ENCODE data around the gene COL26A1.

Gene COL26A1

DNA sequence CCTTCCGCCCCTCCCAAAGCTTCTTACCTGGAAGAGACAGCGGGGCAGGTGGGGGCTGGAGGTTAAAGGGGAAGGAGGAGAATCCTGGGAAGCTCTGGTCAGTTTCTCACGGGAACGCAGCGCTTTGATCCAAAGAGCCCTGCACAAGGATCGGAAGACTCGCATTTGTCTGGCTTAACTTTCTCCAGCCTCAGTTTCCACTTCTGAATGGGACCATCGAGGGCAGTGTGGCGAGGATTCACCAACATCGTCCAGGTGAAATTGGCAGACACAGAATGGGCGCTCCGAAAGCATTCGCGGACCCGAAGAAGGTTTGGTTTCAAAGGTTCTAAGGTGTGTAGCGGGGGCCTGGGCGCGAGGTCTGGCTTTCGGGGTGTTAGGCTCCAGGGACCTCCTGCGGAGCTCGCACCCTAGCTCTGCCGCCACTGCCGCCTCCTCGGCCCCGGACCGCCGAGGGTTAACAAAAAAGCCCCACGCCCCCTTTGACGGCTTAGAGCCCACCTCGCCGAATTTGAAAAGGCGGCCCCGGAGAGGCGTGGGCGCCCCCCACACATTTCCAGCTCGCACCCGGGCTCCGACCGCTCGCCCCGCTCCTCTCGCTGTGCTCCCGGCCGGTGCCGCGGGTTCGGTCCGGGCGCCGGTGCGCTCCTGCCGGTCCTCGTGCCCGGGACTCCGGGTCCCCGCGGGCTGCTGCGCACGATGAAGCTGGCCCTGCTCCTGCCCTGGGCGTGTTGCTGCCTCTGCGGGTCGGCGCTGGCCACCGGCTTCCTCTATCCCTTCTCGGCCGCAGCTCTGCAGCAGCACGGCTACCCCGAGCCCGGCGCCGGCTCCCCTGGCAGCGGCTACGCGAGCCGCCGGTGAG, at the start of gene COL26A1:
Gene COL26A1 (plus strand): TSS at position 542 of the 862 bp plus-strand sequence. CDS start 158 bp downstream, at position 700.
- H3K9ac ChIP-seq (ENCODE audit: insufficient read length) = peak within 1 kb of the TSS; percentile 93
- no peak for DNase-seq (ENCODE audit: low read depth, low spot score)
- H3K27ac ChIP-seq = no peak within 1 kb of the TSS
- H3K36me3 ChIP-seq (ENCODE audit: insufficient read depth, low read length) = no peaks in the 10 kb centered on the region
- no peaks in the 10 kb centered on the region for H3K9me3 ChIP-seq (ENCODE audit: low read depth, low read length)
- peak within 1 kb of the TSS; percentile 96 for H3K4me3 ChIP-seq
- TF ChIP-seq EZH2 (IDR thresholded peaks at IDR 0.05) = no peak
- TF ChIP-seq FOXP2 (optimal IDR thresholded peaks at IDR 0.05; ENCODE audit: control extremely low read depth, extremely low read length, insufficient read depth) = no peak
- TF ChIP-seq POLR2AphosphoS5 (IDR thresholded peaks at IDR 0.05; ENCODE audit: borderline replicate concordance, low read depth, low read length) = no peak

DNA sequence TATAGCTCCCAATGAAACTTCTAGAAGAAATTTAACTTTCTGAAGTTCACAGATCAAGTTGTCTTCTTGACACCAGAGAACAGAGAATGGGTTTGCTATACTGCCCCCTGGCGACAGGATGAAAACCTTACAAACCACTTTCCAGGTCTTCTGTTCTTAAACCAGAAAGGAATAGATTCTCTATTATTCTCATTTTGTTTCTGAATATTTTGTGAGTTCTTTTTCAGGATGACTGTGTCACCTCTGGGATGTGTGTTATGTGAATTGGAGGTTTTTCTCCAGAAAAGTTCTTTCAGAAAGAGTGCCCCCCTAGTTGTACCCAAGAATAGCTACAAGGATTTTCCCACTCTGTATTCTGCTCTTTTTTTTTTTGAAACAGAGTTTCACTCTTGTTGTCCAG, 47.3 kb upstream of the COL26A1 start:
- TF ChIP-seq FOXP2 (optimal IDR thresholded peaks at IDR 0.05; ENCODE audit: control extremely low read depth, extremely low read length, insufficient read depth) = no peak
- TF ChIP-seq POLR2AphosphoS5 (IDR thresholded peaks at IDR 0.05; ENCODE audit: borderline replicate concordance, low read depth, low read length) = no peak
- no peak for TF ChIP-seq EZH2 (IDR thresholded peaks at IDR 0.05)
- Histone ChIP-seq H3K36me3 (ENCODE audit: insufficient read depth, low read length) (peaks cover 41% of the 10 kb centered on the region), H3K4me3 (no peak overlapping the region), H3K9ac (ENCODE audit: insufficient read length) (no peak overlapping the region), H3K27ac (no peak overlapping the region), H3K9me3 (ENCODE audit: low read depth, low read length) (peaks cover 2% of the 10 kb centered on the region; the same call in 1 of the 2 replicates)
- no peak for DNase-seq (ENCODE audit: low read depth, low spot score)

DNA sequence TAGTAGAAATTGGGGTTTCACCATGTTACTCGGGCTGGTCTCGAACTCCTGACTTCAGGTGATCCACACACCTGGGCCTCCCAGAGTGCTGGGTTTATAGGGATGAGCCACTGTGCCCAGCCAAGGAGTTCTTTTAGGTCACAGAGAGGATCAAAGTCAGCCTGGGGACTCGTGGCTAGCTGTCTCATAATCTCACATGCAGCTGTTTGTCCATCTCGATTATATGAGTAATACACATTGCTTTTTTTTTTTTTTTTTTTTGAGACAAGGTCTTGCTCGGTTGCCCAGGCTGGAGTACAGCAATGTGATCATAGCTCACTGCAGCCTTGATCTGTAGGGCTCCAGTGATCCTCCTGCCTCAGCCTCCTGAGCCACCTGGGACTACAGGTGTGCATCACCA, 43.3 kb upstream of the COL26A1 start:
- H3K9me3 ChIP-seq (ENCODE audit: low read depth, low read length) = no peaks in the 10 kb centered on the region
- DNase-seq (ENCODE audit: low read depth, low spot score) = no peak
- no peak overlapping the region for H3K9ac ChIP-seq (ENCODE audit: insufficient read length)
- TF ChIP-seq EZH2 (IDR thresholded peaks at IDR 0.05) = no peak
- no peak for TF ChIP-seq POLR2AphosphoS5 (IDR thresholded peaks at IDR 0.05; ENCODE audit: borderline replicate concordance, low read depth, low read length)
- TF ChIP-seq FOXP2 (optimal IDR thresholded peaks at IDR 0.05; ENCODE audit: control extremely low read depth, extremely low read length, insufficient read depth) = no peak
- peaks cover 17% of the 10 kb centered on the region for H3K36me3 ChIP-seq (ENCODE audit: insufficient read depth, low read length)
- no peak overlapping the region for H3K27ac ChIP-seq
- H3K4me3 ChIP-seq = no peak overlapping the region

DNA sequence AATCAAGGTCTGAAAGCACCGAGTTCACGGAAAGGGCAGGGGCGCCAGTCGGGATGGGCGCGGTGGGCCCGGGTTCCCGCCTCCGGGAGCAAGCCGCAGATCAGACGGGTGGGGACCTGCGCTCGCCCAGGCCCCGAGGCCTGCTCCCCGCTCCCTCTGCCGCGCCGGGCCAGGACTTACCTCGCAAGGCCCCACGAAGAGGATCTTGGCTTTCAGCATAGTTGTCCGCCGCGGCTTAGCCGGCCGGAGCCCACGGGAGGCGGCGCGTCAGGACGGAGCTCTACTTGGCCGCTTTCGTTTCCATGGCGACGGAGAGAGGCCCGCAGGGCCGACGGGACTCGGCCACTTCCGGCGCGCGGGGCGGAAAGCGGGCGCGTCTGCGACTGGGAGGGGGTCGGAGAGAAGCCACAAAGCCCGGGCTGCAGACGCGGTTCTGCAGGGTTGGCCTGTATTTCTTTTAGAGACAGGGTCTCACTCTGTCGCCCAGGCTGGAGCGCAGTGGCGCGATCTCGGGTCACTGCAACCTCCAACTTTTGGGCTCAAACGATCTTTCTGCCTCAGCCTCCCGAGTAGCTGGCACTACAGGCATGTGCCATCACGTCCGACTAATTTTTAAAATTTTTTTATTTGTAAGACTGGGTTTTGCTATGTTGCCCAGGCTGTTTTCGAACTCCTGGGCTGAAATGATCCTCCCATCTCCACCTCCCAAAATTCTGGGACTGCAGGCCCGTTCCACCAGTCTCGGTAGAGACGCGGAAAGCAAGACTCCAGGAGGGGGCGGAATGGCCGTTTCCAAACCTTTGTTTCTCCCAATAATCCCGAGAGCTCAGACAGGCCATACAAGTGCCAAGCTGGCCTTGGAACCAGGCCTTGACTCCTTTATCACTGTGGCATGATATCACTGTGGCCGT, 40.9 kb upstream of the COL26A1 start, which contains the start of gene IFT22:
Gene IFT22 (minus strand): TSS at position 322 of the 911 bp plus-strand sequence. CDS start 103 bp downstream, at position 219.
- no peaks in the 10 kb centered on the region for H3K9me3 ChIP-seq (ENCODE audit: low read depth, low read length)
- TF ChIP-seq FOXP2 (optimal IDR thresholded peaks at IDR 0.05; ENCODE audit: control extremely low read depth, extremely low read length, insufficient read depth) (no peak), EZH2 (IDR thresholded peaks at IDR 0.05) (no peak), POLR2AphosphoS5 (IDR thresholded peaks at IDR 0.05; ENCODE audit: borderline replicate concordance, low read depth, low read length) (peak; percentile 88)
- H3K9ac ChIP-seq (ENCODE audit: insufficient read length) = peak within 1 kb of the TSS; percentile 88
- H3K36me3 ChIP-seq (ENCODE audit: insufficient read depth, low read length) = no peaks in the 10 kb centered on the region; the same call in 1 of the 2 replicates
- peak within 1 kb of the TSS; percentile 29; the same call in 1 of the 2 replicates for H3K27ac ChIP-seq
- H3K4me3 ChIP-seq = peak within 1 kb of the TSS; percentile 98
- DNase-seq (ENCODE audit: low read depth, low spot score) = no peak

DNA sequence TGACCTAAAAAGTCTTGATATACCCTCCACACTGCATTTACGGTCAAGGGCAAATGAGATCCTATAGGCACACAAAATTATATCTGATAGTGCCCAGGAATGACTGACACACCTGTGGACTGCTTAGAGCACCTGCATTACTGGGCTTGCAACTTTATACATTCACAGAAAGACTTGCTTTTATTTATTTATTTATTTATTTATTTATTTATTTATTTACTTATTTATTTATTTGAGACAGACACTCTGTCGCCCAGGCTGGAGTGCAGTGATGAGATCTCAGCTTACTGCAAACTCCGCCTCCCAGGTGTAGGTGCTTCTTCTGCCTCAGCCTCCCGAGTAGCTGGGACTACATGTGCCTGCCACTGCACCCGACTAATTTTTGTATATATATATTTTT, 34.5 kb upstream of the COL26A1 start:
- Histone ChIP-seq H3K4me3 (no peak overlapping the region), H3K27ac (no peak overlapping the region), H3K9ac (ENCODE audit: insufficient read length) (no peak overlapping the region), H3K9me3 (ENCODE audit: low read depth, low read length) (no peaks in the 10 kb centered on the region), H3K36me3 (ENCODE audit: insufficient read depth, low read length) (no peaks in the 10 kb centered on the region)
- no peak for DNase-seq (ENCODE audit: low read depth, low spot score)
- TF ChIP-seq EZH2 (IDR thresholded peaks at IDR 0.05) = no peak
- TF ChIP-seq FOXP2 (optimal IDR thresholded peaks at IDR 0.05; ENCODE audit: control extremely low read depth, extremely low read length, insufficient read depth) = no peak
- TF ChIP-seq POLR2AphosphoS5 (IDR thresholded peaks at IDR 0.05; ENCODE audit: borderline replicate concordance, low read depth, low read length) = no peak

DNA sequence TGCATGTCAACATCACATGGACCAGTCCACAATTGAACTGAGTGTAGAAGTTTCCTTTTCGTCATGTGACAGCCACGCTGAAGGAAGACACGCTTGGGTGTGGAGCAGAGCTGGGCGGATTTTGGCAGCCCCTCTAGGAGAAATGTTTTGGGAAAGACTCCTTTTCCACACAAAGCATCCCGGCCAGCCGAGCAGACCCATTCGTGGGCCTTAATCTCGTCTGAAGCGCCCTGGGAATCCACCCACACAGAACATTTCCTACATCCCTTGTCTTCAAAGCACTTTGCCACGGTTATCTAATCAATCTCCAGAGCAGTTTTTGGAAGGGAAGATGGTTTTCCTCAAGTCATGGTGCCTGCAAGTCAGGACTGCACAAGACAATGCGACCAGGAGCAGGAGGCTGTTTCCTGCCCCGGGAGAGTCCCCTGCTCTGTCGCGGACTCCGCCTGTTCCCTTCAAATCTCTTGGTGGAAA, 32.6 kb upstream of the COL26A1 start:
- TF ChIP-seq POLR2AphosphoS5 (IDR thresholded peaks at IDR 0.05; ENCODE audit: borderline replicate concordance, low read depth, low read length) (no peak), FOXP2 (optimal IDR thresholded peaks at IDR 0.05; ENCODE audit: control extremely low read depth, extremely low read length, insufficient read depth) (no peak), EZH2 (IDR thresholded peaks at IDR 0.05) (no peak)
- Histone ChIP-seq H3K9me3 (ENCODE audit: low read depth, low read length) (no peaks in the 10 kb centered on the region), H3K27ac (no peak overlapping the region), H3K4me3 (no peak overlapping the region), H3K36me3 (ENCODE audit: insufficient read depth, low read length) (no peaks in the 10 kb centered on the region), H3K9ac (ENCODE audit: insufficient read length) (no peak overlapping the region)
- no peak for DNase-seq (ENCODE audit: low read depth, low spot score)

DNA sequence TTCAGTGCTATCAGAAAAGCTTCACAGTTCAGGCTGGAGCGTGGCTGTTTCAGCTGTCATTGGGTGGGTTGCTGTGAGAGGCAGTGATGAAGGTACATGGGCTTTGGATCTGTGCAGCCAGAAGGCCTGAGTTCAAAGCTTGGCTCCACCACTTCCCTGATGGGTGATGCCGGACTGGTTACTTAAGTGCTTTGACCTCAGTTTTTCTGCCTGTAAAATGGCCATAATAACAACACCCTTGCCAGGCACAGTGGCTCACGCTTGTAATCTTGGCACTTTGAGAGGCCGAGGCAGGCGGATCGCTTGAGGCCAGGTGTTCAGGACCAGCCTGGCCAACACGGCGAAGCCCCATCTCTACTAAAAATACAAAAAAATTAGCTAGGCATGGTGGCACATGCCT, 30.6 kb upstream of the COL26A1 start:
- TF ChIP-seq FOXP2 (optimal IDR thresholded peaks at IDR 0.05; ENCODE audit: control extremely low read depth, extremely low read length, insufficient read depth) = no peak
- no peak for TF ChIP-seq POLR2AphosphoS5 (IDR thresholded peaks at IDR 0.05; ENCODE audit: borderline replicate concordance, low read depth, low read length)
- no peak for TF ChIP-seq EZH2 (IDR thresholded peaks at IDR 0.05)

DNA sequence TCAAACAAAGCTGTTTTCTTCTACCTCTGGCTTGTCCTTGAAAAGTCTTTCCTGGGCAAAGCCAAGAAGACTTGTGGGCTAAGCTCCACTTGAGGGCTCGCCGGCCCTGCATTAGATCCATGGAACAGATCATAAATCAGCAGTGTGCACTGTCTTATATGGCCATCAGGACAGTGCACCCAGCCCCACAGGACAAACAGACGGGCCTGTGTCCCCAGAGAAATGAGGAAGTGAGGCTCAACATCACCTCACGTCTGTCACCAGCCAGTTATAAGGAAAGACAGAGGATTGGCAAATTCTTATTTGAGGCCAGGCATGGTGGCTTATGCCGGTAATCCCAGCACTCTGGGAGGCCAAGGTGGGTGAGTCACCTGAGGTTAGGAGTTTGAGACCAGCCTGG, 28.8 kb upstream of the COL26A1 start:
- H3K9ac ChIP-seq (ENCODE audit: insufficient read length) = no peak overlapping the region
- DNase-seq (ENCODE audit: low read depth, low spot score) = no peak
- no peaks in the 10 kb centered on the region for H3K9me3 ChIP-seq (ENCODE audit: low read depth, low read length)
- no peak overlapping the region for H3K4me3 ChIP-seq
- no peaks in the 10 kb centered on the region for H3K36me3 ChIP-seq (ENCODE audit: insufficient read depth, low read length)
- no peak for TF ChIP-seq FOXP2 (optimal IDR thresholded peaks at IDR 0.05; ENCODE audit: control extremely low read depth, extremely low read length, insufficient read depth)
- no peak for TF ChIP-seq EZH2 (IDR thresholded peaks at IDR 0.05)
- TF ChIP-seq POLR2AphosphoS5 (IDR thresholded peaks at IDR 0.05; ENCODE audit: borderline replicate concordance, low read depth, low read length) = no peak
- H3K27ac ChIP-seq = no peak overlapping the region

More for the DNA sequence above, 30.6 kb upstream of the COL26A1 start:
- H3K4me3 ChIP-seq = no peak overlapping the region
- no peaks in the 10 kb centered on the region for H3K9me3 ChIP-seq (ENCODE audit: low read depth, low read length)
- no peak for DNase-seq (ENCODE audit: low read depth, low spot score)
- H3K27ac ChIP-seq = no peak overlapping the region
- no peaks in the 10 kb centered on the region for H3K36me3 ChIP-seq (ENCODE audit: insufficient read depth, low read length)
- no peak overlapping the region for H3K9ac ChIP-seq (ENCODE audit: insufficient read length)

Data from SK-N-MC (cell line).